Measurements from ENCODE around the gene RTEL1. TPM values are rescaled to one million over a fixed set of nuclear protein-coding genes. Genes with fewer than 3 reads are reported as not detected.
A peak's percentile ranks its signal among the peaks of the same experiment; 100 is the strongest.

RTEL1 gene
- polyA plus RNA-seq, 1 donor from 2014 or later: 29.2 TPM

DNA sequence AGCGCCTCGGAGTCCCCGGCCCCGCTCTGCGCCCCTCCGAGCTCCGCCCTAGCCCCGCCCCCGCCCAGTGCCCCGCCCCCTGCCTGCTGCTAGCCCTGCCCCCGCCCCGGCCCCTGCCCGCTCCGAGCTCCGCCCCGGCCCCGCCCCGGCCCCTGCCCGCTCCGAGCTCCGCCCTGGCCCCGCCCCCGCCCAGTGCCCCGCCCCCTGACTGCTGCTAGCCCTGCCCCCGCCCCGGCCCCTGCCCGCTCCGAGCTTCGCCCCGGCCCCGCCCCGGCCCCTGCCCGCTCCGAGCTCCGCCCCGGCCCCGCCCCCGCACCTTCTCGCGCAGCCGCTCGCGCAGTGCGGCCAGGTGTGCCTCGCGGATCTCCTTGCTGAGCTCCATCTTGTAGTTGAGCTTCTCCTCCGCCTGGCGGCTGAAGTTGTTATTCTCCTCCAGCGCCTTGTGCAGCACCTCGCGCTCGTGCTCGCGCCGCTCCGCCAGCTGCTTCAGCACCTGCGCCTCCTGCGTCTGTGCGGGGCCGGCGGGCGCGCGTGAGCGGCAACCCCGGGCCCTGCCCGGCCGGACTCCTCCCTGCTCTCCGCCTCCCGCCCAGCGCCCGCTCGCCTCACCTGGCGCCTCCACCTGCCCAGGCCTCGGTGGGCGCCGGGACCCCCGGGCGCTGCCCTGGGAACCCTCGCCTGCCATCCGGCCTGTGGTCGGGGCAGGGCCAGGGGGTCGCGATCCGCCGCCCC is 16.2 kb upstream of the RTEL1 start:
- H3K9ac ChIP-seq (ENCODE audit: low read length): peak overlapping the region; percentile 46
- H3K4me2 ChIP-seq (ENCODE audit: low read length): no peak overlapping the region
- no peaks in the 10 kb centered on the region for H3K9me3 ChIP-seq (ENCODE audit: low read length)
- no peaks in the 10 kb centered on the region for H3K9me2 ChIP-seq (ENCODE audit: insufficient read depth, low read length)
- H3K27me3 ChIP-seq (ENCODE audit: insufficient read depth, low read depth, low read length): no peaks in the 10 kb centered on the region
- H3K4me3 ChIP-seq (ENCODE audit: low read length): peak overlapping the region; percentile 62
- H3K36me3 ChIP-seq (ENCODE audit: insufficient read depth, low read length): no peaks in the 10 kb centered on the region
- TF ChIP-seq SMC3 (conservative IDR thresholded peaks at IDR 0.05; ENCODE audit: poor library complexity) (peak; percentile 71), POLR2AphosphoS5 (IDR thresholded peaks at IDR 0.05) (peak; percentile 49), RAD21 (conservative IDR thresholded peaks at IDR 0.05) (peak; percentile 61), TAF1 (IDR thresholded peaks at IDR 0.05; ENCODE audit: low read depth) (no peak), MXI1 (conservative IDR thresholded peaks at IDR 0.05; ENCODE audit: poor library complexity, severe bottlenecking) (peak; percentile 87), EP300 (conservative IDR thresholded peaks at IDR 0.05; ENCODE audit: poor library complexity, severe bottlenecking) (peak; percentile 31), EZH2 (IDR thresholded peaks at IDR 0.05; ENCODE audit: borderline replicate concordance, insufficient read depth, low read length, poor library complexity, severe bottlenecking) (no peak)
- TF ChIP-seq, protein P1, sequence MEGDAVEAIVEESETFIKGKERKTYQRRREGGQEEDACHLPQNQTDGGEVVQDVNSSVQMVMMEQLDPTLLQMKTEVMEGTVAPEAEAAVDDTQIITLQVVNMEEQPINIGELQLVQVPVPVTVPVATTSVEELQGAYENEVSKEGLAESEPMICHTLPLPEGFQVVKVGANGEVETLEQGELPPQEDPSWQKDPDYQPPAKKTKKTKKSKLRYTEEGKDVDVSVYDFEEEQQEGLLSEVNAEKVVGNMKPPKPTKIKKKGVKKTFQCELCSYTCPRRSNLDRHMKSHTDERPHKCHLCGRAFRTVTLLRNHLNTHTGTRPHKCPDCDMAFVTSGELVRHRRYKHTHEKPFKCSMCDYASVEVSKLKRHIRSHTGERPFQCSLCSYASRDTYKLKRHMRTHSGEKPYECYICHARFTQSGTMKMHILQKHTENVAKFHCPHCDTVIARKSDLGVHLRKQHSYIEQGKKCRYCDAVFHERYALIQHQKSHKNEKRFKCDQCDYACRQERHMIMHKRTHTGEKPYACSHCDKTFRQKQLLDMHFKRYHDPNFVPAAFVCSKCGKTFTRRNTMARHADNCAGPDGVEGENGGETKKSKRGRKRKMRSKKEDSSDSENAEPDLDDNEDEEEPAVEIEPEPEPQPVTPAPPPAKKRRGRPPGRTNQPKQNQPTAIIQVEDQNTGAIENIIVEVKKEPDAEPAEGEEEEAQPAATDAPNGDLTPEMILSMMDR (IDR thresholded peaks at IDR 0.05; ENCODE audit: poor library complexity, severe bottlenecking): peak; percentile 75
- TF ChIP-seq, protein P2, sequence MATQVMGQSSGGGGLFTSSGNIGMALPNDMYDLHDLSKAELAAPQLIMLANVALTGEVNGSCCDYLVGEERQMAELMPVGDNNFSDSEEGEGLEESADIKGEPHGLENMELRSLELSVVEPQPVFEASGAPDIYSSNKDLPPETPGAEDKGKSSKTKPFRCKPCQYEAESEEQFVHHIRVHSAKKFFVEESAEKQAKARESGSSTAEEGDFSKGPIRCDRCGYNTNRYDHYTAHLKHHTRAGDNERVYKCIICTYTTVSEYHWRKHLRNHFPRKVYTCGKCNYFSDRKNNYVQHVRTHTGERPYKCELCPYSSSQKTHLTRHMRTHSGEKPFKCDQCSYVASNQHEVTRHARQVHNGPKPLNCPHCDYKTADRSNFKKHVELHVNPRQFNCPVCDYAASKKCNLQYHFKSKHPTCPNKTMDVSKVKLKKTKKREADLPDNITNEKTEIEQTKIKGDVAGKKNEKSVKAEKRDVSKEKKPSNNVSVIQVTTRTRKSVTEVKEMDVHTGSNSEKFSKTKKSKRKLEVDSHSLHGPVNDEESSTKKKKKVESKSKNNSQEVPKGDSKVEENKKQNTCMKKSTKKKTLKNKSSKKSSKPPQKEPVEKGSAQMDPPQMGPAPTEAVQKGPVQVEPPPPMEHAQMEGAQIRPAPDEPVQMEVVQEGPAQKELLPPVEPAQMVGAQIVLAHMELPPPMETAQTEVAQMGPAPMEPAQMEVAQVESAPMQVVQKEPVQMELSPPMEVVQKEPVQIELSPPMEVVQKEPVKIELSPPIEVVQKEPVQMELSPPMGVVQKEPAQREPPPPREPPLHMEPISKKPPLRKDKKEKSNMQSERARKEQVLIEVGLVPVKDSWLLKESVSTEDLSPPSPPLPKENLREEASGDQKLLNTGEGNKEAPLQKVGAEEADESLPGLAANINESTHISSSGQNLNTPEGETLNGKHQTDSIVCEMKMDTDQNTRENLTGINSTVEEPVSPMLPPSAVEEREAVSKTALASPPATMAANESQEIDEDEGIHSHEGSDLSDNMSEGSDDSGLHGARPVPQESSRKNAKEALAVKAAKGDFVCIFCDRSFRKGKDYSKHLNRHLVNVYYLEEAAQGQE (IDR thresholded peaks at IDR 0.05; ENCODE audit: borderline replicate concordance): peak; percentile 26
- H3K27ac ChIP-seq (ENCODE audit: low read length): no peak overlapping the region
- no peaks in the 10 kb centered on the region for H3F3A ChIP-seq (ENCODE audit: insufficient read depth, low read length, poor library complexity, severe bottlenecking)
- no peak overlapping the region for H2AFZ ChIP-seq (ENCODE audit: low read depth, low read length)
- no peaks in the 10 kb centered on the region for H3K79me2 ChIP-seq (replicated peaks; ENCODE audit: insufficient read depth, low read length)
- peaks cover 4% of the 10 kb centered on the region for H4K20me1 ChIP-seq (ENCODE audit: insufficient read depth)

DNA sequence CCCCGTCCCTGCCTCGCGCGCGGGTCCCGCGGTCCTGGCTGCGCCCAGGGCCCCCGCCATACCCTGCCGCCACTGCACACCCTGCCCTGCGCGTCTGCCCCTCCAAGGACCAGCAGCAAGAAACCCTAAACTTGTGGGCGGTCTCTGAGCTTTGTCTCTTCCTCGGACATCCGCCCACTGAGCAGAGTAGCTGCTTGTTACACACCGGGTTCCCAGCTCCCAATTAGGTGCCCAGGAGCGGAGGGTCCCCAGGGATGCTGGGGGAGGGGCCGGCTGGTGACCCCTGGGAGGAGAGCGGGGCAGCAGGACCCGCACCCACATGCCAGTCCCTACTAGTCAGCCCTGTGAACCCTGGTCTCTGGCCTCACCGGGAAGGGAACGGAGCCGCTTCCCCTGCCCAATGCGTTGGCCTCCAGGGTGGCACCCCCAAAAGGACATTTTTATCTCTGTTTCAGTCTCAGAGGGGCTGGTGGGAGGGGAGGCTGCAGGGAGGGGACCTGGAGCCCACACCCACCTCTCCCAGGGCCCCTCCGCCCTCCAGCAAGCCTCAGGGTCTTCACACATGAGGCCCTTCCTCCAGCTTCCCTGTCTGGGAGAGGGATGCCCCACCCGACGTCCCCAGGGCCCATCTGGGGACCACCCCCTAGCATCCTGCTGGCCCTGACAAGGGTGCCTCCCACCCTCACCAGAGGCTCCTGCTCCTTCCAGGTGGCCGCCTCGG is 15.4 kb upstream of the RTEL1 start:
- Histone ChIP-seq H3K27ac (ENCODE audit: low read length) (peak overlapping the region; percentile 40), H3K9ac (ENCODE audit: low read length) (peak overlapping the region; percentile 46), H2AFZ (ENCODE audit: low read depth, low read length) (no peak overlapping the region), H3K4me3 (ENCODE audit: low read length) (peak overlapping the region; percentile 62), H3K79me2 (replicated peaks; ENCODE audit: insufficient read depth, low read length) (no peaks in the 10 kb centered on the region), H3K4me2 (ENCODE audit: low read length) (peak overlapping the region; percentile 37), H3K27me3 (ENCODE audit: insufficient read depth, low read depth, low read length) (no peaks in the 10 kb centered on the region), H3K9me2 (ENCODE audit: insufficient read depth, low read length) (no peaks in the 10 kb centered on the region), H3K9me3 (ENCODE audit: low read length) (no peaks in the 10 kb centered on the region), H4K20me1 (ENCODE audit: insufficient read depth) (peaks cover 4% of the 10 kb centered on the region), H3F3A (ENCODE audit: insufficient read depth, low read length, poor library complexity, severe bottlenecking) (no peaks in the 10 kb centered on the region), H3K36me3 (ENCODE audit: insufficient read depth, low read length) (no peaks in the 10 kb centered on the region)
- TF ChIP-seq SMC3 (conservative IDR thresholded peaks at IDR 0.05; ENCODE audit: poor library complexity) (no peak), RAD21 (conservative IDR thresholded peaks at IDR 0.05) (no peak), EZH2 (IDR thresholded peaks at IDR 0.05; ENCODE audit: borderline replicate concordance, insufficient read depth, low read length, poor library complexity, severe bottlenecking) (no peak), EP300 (conservative IDR thresholded peaks at IDR 0.05; ENCODE audit: poor library complexity, severe bottlenecking) (no peak), TAF1 (IDR thresholded peaks at IDR 0.05; ENCODE audit: low read depth) (no peak), POLR2AphosphoS5 (IDR thresholded peaks at IDR 0.05) (no peak), MXI1 (conservative IDR thresholded peaks at IDR 0.05; ENCODE audit: poor library complexity, severe bottlenecking) (no peak)
- TF ChIP-seq, protein P1 (IDR thresholded peaks at IDR 0.05; ENCODE audit: poor library complexity, severe bottlenecking): no peak
- TF ChIP-seq, protein P2 (IDR thresholded peaks at IDR 0.05; ENCODE audit: borderline replicate concordance): no peak
